KBM-7 (cell line): ENCODE data around the gene PIP5K1C.

Source experiments
- DNase-seq: peaks from one replicate; pipeline ENCODE4 v3.0.0-alpha.2; 2015
- in situ Hi-C: fragments of 300-500 bp; cut with MboI; formaldehyde crosslinking; loops from 2 replicates; pipeline ENCODE4 v1.14.3; 2020; ENCODE audit warnings: low sequenced_read_pairs, low pct_unique_long_range_greater_than_20kb, mixed read lengths

Gene PIP5K1C

DNA sequence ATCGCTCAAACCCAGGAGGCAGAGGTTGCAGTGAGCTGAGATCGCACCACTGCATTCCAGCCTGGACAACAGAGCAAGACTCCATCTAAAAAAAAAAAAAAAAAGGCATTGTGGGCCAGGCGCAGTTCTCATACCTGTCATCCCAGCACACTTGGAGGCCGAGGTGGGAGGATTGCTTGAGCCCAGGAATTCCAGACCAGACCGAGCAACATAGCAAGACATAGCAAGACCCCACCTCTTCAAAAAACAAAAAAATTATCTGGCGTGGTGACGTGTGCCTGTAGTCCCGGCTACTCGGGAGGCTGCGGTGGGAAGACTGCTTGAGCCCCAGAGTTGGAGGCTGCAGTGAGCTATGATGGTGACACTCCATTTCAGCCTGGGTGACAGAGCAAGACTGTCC, 18.0 kb downstream of the PIP5K1C start:
- in situ Hi-C loops: no loop called here
- no peak for DNase-seq

- no peak for DNase-seq
- in situ Hi-C loops: no loop called here
Observed at GRCh38 chr19:3680939-3681338, 19.3 kb downstream of the PIP5K1C start.

DNA sequence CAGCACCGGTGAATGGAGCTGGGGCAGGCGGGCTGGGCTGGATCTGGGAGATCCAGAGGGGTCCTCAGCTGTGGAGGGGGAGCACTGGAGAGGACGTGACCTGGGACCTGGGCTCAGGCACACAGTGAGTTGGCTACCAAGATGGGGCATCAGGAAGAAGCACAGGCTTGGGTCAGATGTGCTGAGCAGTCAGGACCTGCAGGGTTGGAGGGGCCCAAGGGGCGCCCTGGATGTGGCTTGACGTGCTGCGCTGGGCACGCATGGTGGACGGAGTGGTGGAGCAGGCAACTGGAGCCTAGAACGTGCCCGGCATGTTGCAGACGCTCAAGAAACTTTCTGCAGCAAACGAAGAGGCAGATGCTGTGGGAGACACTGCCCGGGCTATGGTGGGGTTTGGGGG, 20.7 kb downstream of the PIP5K1C start:
- in situ Hi-C loops: no loop called here

DNA sequence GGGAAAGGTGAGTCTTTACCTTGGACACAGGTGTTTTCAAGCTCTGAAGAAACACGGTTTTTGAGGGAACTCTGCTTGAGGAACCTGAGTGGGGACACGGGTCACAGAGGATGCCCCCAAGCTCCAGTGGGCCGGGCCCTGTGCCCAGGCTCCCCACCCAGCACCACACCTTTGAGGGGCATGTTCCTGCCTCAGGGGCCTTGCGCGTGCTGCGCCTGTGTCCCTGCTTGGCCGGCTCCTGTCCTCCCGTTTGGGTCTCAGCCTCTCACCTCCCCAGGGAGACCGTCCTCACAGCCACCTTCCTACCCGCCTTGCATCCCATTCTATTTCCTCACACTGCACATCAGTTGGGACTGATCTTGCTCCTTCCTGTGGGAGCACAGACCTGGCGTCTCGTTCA, 21.1 kb downstream of the PIP5K1C start:
- no peak for DNase-seq
- in situ Hi-C loops: no loop called here

More for the DNA sequence above, 20.7 kb downstream of the PIP5K1C start:
- DNase-seq: no peak

GRCh38 chr19:3678188-3678587, 22.1 kb downstream of the PIP5K1C start:
- in situ Hi-C loops: no loop called here
- DNase-seq: no peak

- no peak for DNase-seq
- in situ Hi-C loops: no loop called here
Observed at GRCh38 chr19:3674784-3675543, 25.3 kb downstream of the PIP5K1C start.

DNA sequence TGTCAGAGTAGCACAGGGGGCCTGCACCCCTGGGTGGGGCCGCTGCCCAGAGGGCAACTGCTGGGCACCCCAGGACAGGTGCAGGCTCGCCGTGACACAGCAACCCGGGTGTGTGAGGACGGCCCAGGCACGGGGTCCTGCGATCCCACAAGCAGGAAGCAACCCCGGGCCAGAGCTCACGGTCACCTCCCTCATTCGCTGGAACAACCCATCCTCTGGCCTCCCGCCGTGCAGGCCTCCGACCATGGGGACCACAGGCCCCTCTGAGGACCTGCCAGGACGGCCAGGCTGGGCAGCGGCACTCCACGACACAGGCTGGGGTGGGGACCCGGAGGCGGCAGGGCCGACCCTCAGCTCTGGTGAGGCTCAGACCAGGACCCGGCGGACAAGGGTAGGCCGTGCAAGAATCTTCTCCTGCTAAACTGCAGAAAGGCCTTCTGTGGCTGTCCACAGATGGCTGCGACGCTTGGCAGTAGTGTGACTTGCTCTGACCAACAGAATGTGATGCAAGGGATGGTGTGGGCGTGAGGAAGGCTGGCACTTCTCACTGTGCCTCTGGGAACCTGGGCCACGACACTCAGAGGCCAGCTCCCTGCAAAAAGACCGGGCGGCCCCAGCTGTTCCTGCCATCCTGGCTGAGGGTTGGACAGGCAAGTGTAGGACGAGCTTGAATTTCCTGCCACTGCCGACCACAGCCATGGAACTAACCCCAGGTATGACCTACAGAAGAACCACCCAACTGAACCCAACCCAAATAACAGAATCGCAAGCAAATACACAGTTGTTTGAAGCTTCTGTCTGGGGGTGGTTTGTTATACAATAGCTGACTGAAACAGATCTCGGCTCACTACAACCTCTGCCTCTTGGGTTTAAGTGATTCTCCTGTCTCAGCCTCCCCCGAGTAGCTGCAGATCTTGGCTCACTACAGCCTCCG, 26.5 kb downstream of the PIP5K1C start:
- DNase-seq: no peak

GRCh38 chr19:3672993-3673392, 27.3 kb downstream of the PIP5K1C start:
- DNase-seq: peak; percentile 19
- in situ Hi-C loops: no loop called here

More for the DNA sequence above, 26.5 kb downstream of the PIP5K1C start:
- in situ Hi-C loops: no loop called here

GRCh38 chr19:3672575-3672948, 27.7 kb downstream of the PIP5K1C start:
- DNase-seq: no peak
- in situ Hi-C loops: no loop called here

- in situ Hi-C loops: no loop called here
- peak; percentile 43 for DNase-seq
Observed at GRCh38 chr19:3671680-3672574, 28.3 kb downstream of the PIP5K1C start.

DNA sequence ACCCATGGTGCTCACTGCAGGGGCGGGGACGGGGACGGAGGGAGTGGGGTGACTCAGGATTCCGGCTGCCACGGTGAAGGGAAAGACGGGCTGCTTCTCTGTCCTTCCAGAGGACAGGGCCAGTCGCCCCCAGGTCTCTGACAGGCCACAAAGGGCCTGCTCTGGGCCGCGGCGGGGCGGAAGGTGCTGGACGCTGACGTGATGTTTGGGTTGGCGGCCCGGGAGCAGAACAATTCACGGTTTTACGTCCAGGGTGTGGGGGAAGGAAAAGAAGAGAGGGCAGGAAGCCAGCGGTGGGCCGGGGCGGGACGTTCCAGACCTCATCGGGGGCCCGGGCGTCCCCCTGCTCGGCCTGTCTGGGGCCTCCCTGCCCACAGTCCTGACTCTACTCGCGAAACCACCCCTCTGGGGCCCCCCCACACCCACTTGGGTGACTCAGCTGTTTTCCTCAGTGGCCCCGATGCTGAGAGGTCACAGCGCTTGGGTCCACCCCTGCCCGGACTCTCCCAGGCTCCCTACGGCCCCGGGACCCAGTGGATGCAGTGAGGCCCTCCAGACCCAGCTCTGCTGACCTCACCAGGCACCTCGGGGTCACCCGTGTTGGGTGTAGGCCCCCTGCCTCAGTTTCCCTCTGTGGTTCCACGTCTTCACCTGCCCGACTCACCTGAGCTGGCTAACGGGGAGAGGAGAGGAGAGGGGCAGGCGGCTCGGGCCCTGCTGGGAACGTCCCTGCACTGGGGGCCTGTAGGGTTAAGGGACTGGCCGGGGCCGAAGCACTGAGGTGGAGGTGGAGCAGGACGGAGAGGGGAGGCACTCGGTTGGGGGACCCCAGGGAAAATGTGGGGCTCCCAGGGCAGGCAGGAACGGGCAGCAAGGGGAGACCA, 29.2 kb downstream of the PIP5K1C start:
- in situ Hi-C loops: no loop called here
- DNase-seq: no peak

- in situ Hi-C loops: no loop called here
- no peak for DNase-seq
Observed at GRCh38 chr19:3669947-3670795, 30.1 kb downstream of the PIP5K1C start.

GRCh38 chr19:3669082-3669946, 31.0 kb downstream of the PIP5K1C start:
- in situ Hi-C loops: no loop called here
- no peak for DNase-seq

DNA sequence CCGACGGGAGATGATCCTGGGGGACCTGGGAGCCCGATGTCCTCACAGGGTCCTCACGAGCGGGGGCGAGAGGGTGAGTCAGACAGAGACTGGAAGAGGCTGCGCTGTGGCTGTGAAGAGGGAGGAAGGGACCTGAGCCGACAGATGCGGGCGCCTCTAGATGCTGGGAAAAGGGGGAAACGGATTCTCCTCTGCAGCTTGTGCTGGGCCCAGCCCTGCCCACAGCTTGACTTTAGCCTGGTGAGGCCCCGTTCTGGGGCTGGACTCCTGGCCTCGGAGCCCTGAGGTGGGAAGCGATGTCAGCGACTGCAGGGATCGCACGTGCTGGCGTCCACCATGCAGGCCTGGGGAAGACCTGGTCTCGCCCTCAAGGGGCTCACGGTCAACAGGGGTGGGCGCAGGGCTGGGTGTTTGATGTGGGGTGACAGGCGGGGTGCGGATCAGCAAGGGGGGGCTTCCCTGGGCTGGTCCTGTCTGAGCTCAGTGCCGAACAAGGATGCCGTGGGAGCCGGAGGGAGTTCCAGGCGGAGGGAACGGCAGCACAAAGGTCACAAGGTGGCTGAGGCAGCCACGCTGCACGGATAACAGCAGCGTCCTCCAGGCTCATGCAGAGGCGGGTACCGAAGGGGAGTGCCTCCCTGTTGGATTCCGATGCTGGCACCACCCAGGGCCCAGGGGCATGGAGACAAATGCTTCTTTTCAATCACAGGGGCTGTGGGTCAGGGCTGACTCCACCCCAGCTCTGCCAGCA, 31.8 kb downstream of the PIP5K1C start:
- no peak for DNase-seq
- in situ Hi-C loops: no loop called here

GRCh38 chr19:3667766-3668165, 32.5 kb downstream of the PIP5K1C start:
- DNase-seq: no peak
- in situ Hi-C loops: no loop called here

DNA sequence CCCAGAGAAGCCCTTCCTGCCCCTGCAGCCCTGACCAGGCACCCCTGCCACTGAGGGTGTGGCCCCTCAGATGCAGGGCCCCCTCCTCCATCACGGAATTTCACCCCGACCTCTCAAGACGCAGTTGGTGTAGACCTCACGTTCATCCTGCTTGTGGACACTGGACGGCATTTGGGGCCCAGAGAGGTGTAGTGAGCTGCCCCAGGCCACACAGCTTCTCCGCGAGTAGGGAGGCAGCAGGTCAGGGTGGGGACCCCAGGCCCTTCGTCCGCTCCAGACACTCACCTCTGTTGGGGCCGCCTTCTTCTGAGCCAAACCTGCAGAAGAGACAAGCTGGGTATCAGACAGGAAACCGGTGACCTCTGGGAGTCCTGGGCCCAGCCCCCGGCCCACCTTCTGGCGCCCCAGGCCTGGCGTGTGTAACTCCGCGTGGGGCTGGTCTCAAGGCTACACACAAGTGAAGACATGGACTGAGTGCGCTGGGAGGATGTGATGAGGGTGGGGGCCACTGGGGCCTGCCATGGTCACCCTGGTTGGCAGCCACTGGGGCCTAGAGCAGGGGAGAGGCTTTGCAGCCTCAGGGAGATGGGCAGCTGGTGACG, 33.1 kb downstream of the PIP5K1C start:
- DNase-seq: no peak
- in situ Hi-C loops: no loop called here
